HepG2 (cell line): ENCODE measurements around the gene CLIC1. TPM values are rescaled to one million over a fixed set of nuclear protein-coding genes. Genes with fewer than 3 reads are reported as not detected.

Source experiments
- ATAC-seq: fragments of 200-7000 bp; cut with Tn5 transposase; 3 replicates; pipeline ENCODE4 v1.9.1; 2020; ENCODE audit warnings: mild to moderate bottlenecking, moderate library complexity
- BruUV-seq: library from RNA; stranded (reverse); fragments of 400-500 nt; replicated peaks from 2 replicates; lab custom pipeline; 2021; lab: Mats Ljungman, UMichigan
- CTCF ChIA-PET: fragments of 300-600 bp; formaldehyde crosslinking; extraction: SDS; loops from one replicate; lab custom pipeline; 2021; ENCODE audit warnings: low total read pairs, inconsistent platforms, low intra/inter-chr PET ratio; lab: Yijun Ruan, JAX
- POLR2A ChIA-PET: fragments of 350-600 bp; sonication (Branson Sonifier 250); formaldehyde crosslinking; loops from one replicate; lab custom pipeline; 2020; ENCODE audit warnings: antibody characterized with exemption, inconsistent platforms; lab: Yijun Ruan, JAX
- DNase-seq: peaks from one replicate; pipeline ENCODE4 v3.0.0-alpha.2; 2015; ENCODE audit warnings: low spot score
- FAIRE-seq: peaks from 3 replicates; lab custom pipeline; 2011; peaks lifted over from hg19 to GRCh38; lab: Jason Lieb, UNC
- H2AFZ ChIP-seq: one replicate; pipeline ENCODE4 v1.6.1; 2011; ENCODE audit warnings: low read length, inconsistent platforms
- H3K27ac ChIP-seq: fragments of 300-600 bp; 3 replicates; pipeline ENCODE4 v1.8.0; 2011; ENCODE audit warnings: mixed run types, mild to moderate bottlenecking, mixed read lengths, low read length, inconsistent platforms; ENCODE audit not compliant: insufficient read depth; ENCODE audit errors: extremely low read length
- H3K27me3 ChIP-seq, 2 experiments: fragments of 200-600 bp in 1 of 2; 2 replicates in 1 of 2; 3 replicates in 1 of 2; pipeline versions ENCODE4 v1.6.0 to v1.8.0; 2011; ENCODE audit warnings: low read length in 2 of 2, mild to moderate bottlenecking in 2 of 2, moderate library complexity in 2 of 2, inconsistent platforms in 1 of 2; ENCODE audit not compliant: insufficient read depth in 2 of 2, control insufficient read depth in 1 of 2
- H3K36me3 ChIP-seq, 2 experiments: fragments of 200-600 bp in 1 of 2; replicated peaks in 1 of 2; 2 replicates in 1 of 2; 3 replicates in 1 of 2; pipeline versions ENCODE4 v1.5.1 to v1.8.0; 2011; ENCODE audit warnings: low read length in 2 of 2, inconsistent platforms in 1 of 2; ENCODE audit not compliant: insufficient read depth in 2 of 2, control insufficient read depth in 1 of 2
- H3K4me1 ChIP-seq: 2 replicates; pipeline ENCODE4 v1.5.1; 2012; ENCODE audit warnings: low read length, inconsistent platforms; ENCODE audit not compliant: insufficient read depth
- H3K4me2 ChIP-seq: 2 replicates; pipeline ENCODE4 v1.6.0; 2011; ENCODE audit warnings: low read depth, low read length, inconsistent platforms
- H3K4me3 ChIP-seq, 3 experiments: fragments of 200-600 bp in 1 of 3; sonication (generic), shearing (Covaris generic) in 1 of 3; replicated peaks in 1 of 3; 2 replicates each; pipeline ENCODE4 v1.5.1; 2011 to 2016; ENCODE audit warnings: low read length in 3 of 3, inconsistent platforms in 2 of 3, low read depth in 2 of 3, mild to moderate bottlenecking in 2 of 3, control low read depth in 1 of 3, mixed read lengths in 1 of 3; ENCODE audit not compliant: insufficient read depth in 1 of 3
- H3K79me2 ChIP-seq: one replicate; pipeline ENCODE4 v1.6.1; 2011; ENCODE audit warnings: low read length, inconsistent platforms; ENCODE audit not compliant: insufficient read depth
- H3K9ac ChIP-seq: 2 replicates; pipeline ENCODE4 v1.6.0; 2011; ENCODE audit warnings: mild to moderate bottlenecking, low read depth, low read length, inconsistent platforms; ENCODE audit not compliant: insufficient read depth
- H3K9me3 ChIP-seq: 2 replicates; pipeline ENCODE4 v1.5.1; 2012; ENCODE audit warnings: mild to moderate bottlenecking, low read length
- H4K20me1 ChIP-seq: 2 replicates; pipeline ENCODE4 v1.6.0; 2011; ENCODE audit warnings: inconsistent platforms, mild to moderate bottlenecking, low read length, moderate library complexity; ENCODE audit not compliant: insufficient read depth
- AKAP8 ChIP-seq: sonication (generic); formaldehyde crosslinking; IDR thresholded peaks from 2 replicates; pipeline ENCODE4 v1.5.1; 2020; ENCODE audit warnings: mild to moderate bottlenecking, missing genetic modification reagents
- PRMT3 ChIP-seq: sonication (generic); formaldehyde crosslinking; IDR thresholded peaks from 2 replicates; pipeline ENCODE4 v1.8.1; 2022; ENCODE audit warnings: low read depth, mild to moderate bottlenecking, moderate library complexity, missing genetic modification reagents, borderline replicate concordance
- RFX3 ChIP-seq: IDR thresholded peaks from 2 replicates; pipeline ENCODE4 v1.6.1; 2016; ENCODE audit warnings: missing biosample characterization, missing genetic modification reagents
- ZNF639 ChIP-seq: conservative IDR thresholded peaks from 2 replicates; pipeline ENCODE4 v1.6.1; 2018; ENCODE audit warnings: missing genetic modification reagents
- ZNF768 ChIP-seq: sonication (generic); formaldehyde crosslinking; IDR thresholded peaks from 2 replicates; pipeline ENCODE4 v1.4.0; 2020; ENCODE audit warnings: missing genetic modification reagents
- ZNF772 ChIP-seq: sonication (generic); formaldehyde crosslinking; IDR thresholded peaks from 2 replicates; pipeline ENCODE4 v1.5.0; 2020; ENCODE audit warnings: mild to moderate bottlenecking, missing genetic modification reagents
- WGBS: methylation state at CpG from one replicate; pipeline ENCODE4 v1.1.6; 2017; ENCODE audit warnings: low lambda C conversion rate; 5-methylcytosine and 5-hydroxymethylcytosine counted together
- in situ Hi-C: cut with HindIII; loops from 2 replicates; pipeline ENCODE4 v1.10.0; 2017; ENCODE audit warnings: low pct_unique_long_range_greater_than_20kb; ENCODE audit not compliant: extremely low pct_ligation_motif_present
- intact Hi-C: fragments of 100-400 bp; cut with micrococcal nuclease; formaldehyde crosslinking; loops from one replicate; pipeline ENCODE4 v1.10.0; 2022; ENCODE audit not compliant: unreplicated experiment
- polyA plus RNA-seq, 8 experiments: library from polyadenylated mRNA; depleted of rRNA in 3 of 8; stranded (reverse) in 7 of 8; unstranded in 1 of 8; fragments of >200 nt; fragmentation: Illumina TruSeq in 4 of 8; extraction: Trizol in 4 of 8; gene quantifications; 2 replicates each; pipeline versions ENCODE4 v1.2.1 to v1.2.3, GENCODE V29; 2011 to 2016; ENCODE audit warnings: low read depth in 4 of 8, missing spikeins in 1 of 8, mixed read lengths in 1 of 8; ENCODE audit not compliant: insufficient read depth in 1 of 8
- total RNA-seq, 5 experiments: library from RNA; depleted of rRNA; stranded (reverse); fragments of >200 nt; fragmentation: Illumina TruSeq; extraction: Trizol; gene quantifications; 2 replicates each; pipeline ENCODE4 v1.2.3, GENCODE V29; 2016; ENCODE audit warnings: low read depth in 1 of 5

Gene CLIC1
- total and polyA plus RNA-seq, 2 of the 13 experiments (the other 11 are each of a cell fraction or from before 2014, with no cell fraction given): 602 to 891 TPM

- Histone ChIP-seq H3K4me2 (peak overlapping the region; percentile 88), H3K9ac (peak overlapping the region; percentile 62), H3K4me3 (peak overlapping the region; percentile 45 to 72 (median 48)), H4K20me1 (no peaks in the 10 kb centered on the region), H3K27me3 (no peaks in the 10 kb centered on the region), H3K9me3 (no peaks in the 10 kb centered on the region), H3K79me2 (no peaks in the 10 kb centered on the region), H3K27ac (peak overlapping the region; percentile 70), H2AFZ (no peak overlapping the region), H3K36me3 (peaks cover 19 to 21% of the 10 kb centered on the region in 2 experiments; a peak in 4 of 5 replicates), H3K4me1 (peaks cover 57% of the 10 kb centered on the region)
- WGBS: 20% methylated on average over 12 of the region's 14 CpGs
- no TSS peak for BruUV-seq
- POLR2A ChIA-PET: interaction anchor here (1.3 to 9.0 kb wide), 12 partner anchors 10 to 119 kb away, joined by 3 to 279 read pairs (median 16); partner anchors contain the start of genes CLIC1, DDAH2, HSPA1A and HSPA1B
- CTCF ChIA-PET: no interaction called here
- DNase-seq: no peak
- FAIRE-seq: no peak
- intact Hi-C loops (loop anchor here (10.0 kb wide), 1 partner anchor 148 kb away; the partner anchor contains the start of gene C2), in situ Hi-C loops (no loop called here)
- TF ChIP-seq PRMT3: peak; percentile 46; the same call in 1 of the 2 replicates
- peak; percentile 8; the same call in 1 of the 2 replicates for TF ChIP-seq AKAP8 (CRISPR knock-in tag)
- TF ChIP-seq ZNF639 (CRISPR knock-in tag): no peak
- no peak for TF ChIP-seq ZNF772 (CRISPR knock-in tag)
- TF ChIP-seq ZNF768 (CRISPR knock-in tag): peak; percentile 0; the same call in 1 of the 2 replicates
- TF ChIP-seq RFX3 (CRISPR knock-in tag): peak; percentile 60; the same call in 1 of the 2 replicates
- ATAC-seq: peak; percentile 18
These were observed 40.2 kb upstream of the CLIC1 start for GRCh38 chr6:31776485-31776988.
